Astrocyte (in vitro differentiated cells and primary cell): ENCODE results near the gene EFNB2.

Experiments
- EZH2 ChIP-seq: IDR thresholded peaks from 2 replicates; pipeline ENCODE4 v1.6.1; 2012; ENCODE audit warnings: mild to moderate bottlenecking, low read length, inconsistent platforms; ENCODE audit not compliant: insufficient read depth
- TF ChIP-seq, protein P1 (sequence below): IDR thresholded peaks from 2 replicates; pipeline ENCODE4 v1.5.1; 2011; ENCODE audit warnings: low read depth, mild to moderate bottlenecking, inconsistent platforms, low read length, moderate library complexity; ENCODE audit not compliant: insufficient read depth

DNA sequence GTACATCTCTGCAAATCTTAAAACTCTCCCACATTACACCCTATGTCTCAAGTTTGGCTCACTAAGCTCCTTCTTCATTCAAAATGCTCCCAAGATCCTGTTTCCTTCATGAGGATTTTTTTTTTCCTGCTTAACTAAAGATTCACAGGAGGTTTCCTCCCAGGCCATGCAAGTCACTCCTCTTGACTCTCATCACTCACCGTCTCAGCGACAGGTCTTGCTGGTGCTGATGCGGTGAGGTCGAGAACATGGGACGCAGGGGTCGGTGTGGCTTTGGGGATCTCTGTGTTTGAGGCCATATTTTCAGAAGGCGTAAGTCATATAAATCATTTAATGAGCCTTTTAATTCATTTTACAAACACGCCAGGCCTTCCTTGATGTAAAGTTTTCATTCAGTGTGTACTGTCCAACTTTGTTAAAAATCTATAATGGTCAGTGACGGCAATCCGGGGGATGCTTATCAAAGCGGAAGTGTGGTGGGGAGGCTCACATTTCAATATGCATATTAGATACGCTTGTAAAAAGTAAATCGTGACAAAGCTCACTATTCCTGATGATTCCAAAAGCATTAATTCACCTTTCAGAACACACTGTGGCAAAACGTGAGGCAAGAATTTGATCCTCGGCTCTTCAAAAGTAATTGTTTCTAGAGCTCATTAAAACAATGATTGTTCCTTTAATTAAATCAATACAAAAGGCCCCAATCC, 20.4 kb downstream of the EFNB2 start:
- TF ChIP-seq, protein P1, sequence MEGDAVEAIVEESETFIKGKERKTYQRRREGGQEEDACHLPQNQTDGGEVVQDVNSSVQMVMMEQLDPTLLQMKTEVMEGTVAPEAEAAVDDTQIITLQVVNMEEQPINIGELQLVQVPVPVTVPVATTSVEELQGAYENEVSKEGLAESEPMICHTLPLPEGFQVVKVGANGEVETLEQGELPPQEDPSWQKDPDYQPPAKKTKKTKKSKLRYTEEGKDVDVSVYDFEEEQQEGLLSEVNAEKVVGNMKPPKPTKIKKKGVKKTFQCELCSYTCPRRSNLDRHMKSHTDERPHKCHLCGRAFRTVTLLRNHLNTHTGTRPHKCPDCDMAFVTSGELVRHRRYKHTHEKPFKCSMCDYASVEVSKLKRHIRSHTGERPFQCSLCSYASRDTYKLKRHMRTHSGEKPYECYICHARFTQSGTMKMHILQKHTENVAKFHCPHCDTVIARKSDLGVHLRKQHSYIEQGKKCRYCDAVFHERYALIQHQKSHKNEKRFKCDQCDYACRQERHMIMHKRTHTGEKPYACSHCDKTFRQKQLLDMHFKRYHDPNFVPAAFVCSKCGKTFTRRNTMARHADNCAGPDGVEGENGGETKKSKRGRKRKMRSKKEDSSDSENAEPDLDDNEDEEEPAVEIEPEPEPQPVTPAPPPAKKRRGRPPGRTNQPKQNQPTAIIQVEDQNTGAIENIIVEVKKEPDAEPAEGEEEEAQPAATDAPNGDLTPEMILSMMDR = no peak
- no peak for TF ChIP-seq EZH2
